GM10266 (cell line): Measurements from ENCODE around the gene SLC16A13.
"Not testable (repeated sequence)": the region's sequence is repeated elsewhere in the genome, so short reads cannot be mapped to it uniquely, and the experiment has no call there.

Experiments
- DNase-seq: peaks from one replicate; pipeline ENCODE4 v3.0.0; 2012; ENCODE audit errors: extremely low spot score
- CTCF ChIP-seq: IDR thresholded peaks from 2 replicates; pipeline ENCODE4 v1.5.1; 2012; ENCODE audit warnings: mild to moderate bottlenecking, low read depth; ENCODE audit not compliant: control insufficient read depth, insufficient read depth; ENCODE audit errors: missing control alignments

SLC16A13 gene

GRCh38 chr17:7045492-7046126 is 9.8 kb downstream of the SLC16A13 start:
- peak; percentile 79 for TF ChIP-seq CTCF
- DNase-seq: peak; percentile 45

GRCh38 chr17:7046127-7046724 is 10.4 kb downstream of the SLC16A13 start:
- DNase-seq: no peak
- TF ChIP-seq CTCF: no peak

- DNase-seq: peak; percentile 38
These were observed 11.0 kb downstream of the SLC16A13 start for GRCh38 chr17:7046725-7047397.

GRCh38 chr17:7047566-7047965 is 11.8 kb downstream of the SLC16A13 start:
- TF ChIP-seq CTCF: no peak
- DNase-seq: no peak

GRCh38 chr17:7048968-7049367 is 13.2 kb downstream of the SLC16A13 start:
- DNase-seq: no peak
- no peak for TF ChIP-seq CTCF

GRCh38 chr17:7050583-7050982 is 14.8 kb downstream of the SLC16A13 start:
- DNase-seq: not testable (repeated sequence)

GRCh38 chr17:7056386-7056785 is 20.6 kb downstream of the SLC16A13 start:
- no peak for TF ChIP-seq CTCF
- no peak for DNase-seq

- DNase-seq: no peak
- TF ChIP-seq CTCF: no peak
These were observed 23.1 kb downstream of the SLC16A13 start for GRCh38 chr17:7058831-7059447.
